Keratinocyte (primary cell): ENCODE results near the gene CRLF2. TPM values are rescaled to one million over a fixed set of nuclear protein-coding genes. Genes with fewer than 3 reads are reported as not detected.

Source experiments
- DNase-seq: peaks from one replicate; pipeline ENCODE4 v3.0.0-alpha.2; 2011; ENCODE audit warnings: low read depth, missing footprints, low spot score
- FAIRE-seq: peaks from 2 replicates; lab custom pipeline; 2011; peaks lifted over from hg19 to GRCh38; lab: Jason Lieb, UNC
- H2AFZ ChIP-seq: 2 replicates; pipeline ENCODE4 v1.6.0; 2012; ENCODE audit warnings: low read length, control low read depth, inconsistent platforms; ENCODE audit not compliant: control insufficient read depth
- H3K27ac ChIP-seq: 2 replicates; pipeline ENCODE4 v1.5.1; 2011; ENCODE audit warnings: low read length; ENCODE audit not compliant: control insufficient read depth, insufficient read depth
- H3K27me3 ChIP-seq: 3 replicates; pipeline ENCODE4 v1.6.0; 2011; ENCODE audit warnings: low read length; ENCODE audit not compliant: control insufficient read depth, insufficient read depth; ENCODE audit errors: extremely low read depth
- H3K36me3 ChIP-seq, 2 experiments: 2 replicates in 1 of 2; 3 replicates in 1 of 2; pipeline ENCODE4 v1.5.1; 2011; ENCODE audit warnings: low read length in 2 of 2, mild to moderate bottlenecking in 1 of 2; ENCODE audit not compliant: control insufficient read depth in 2 of 2, insufficient read depth in 2 of 2; ENCODE audit errors: extremely low read depth in 1 of 2
- H3K4me1 ChIP-seq: 3 replicates; pipeline ENCODE4 v1.5.1; 2011; ENCODE audit warnings: low read length; ENCODE audit not compliant: control insufficient read depth, insufficient read depth; ENCODE audit errors: extremely low read depth
- H3K4me2 ChIP-seq: 3 replicates; pipeline ENCODE4 v1.6.0; 2011; ENCODE audit warnings: low read depth, low read length; ENCODE audit not compliant: control insufficient read depth, insufficient read depth; ENCODE audit errors: extremely low read depth
- H3K4me3 ChIP-seq, 3 experiments: fragments of 200-600 bp in 1 of 3; sonication (generic) in 1 of 3; 2 replicates in 2 of 3; 3 replicates in 1 of 3; pipeline ENCODE4 v1.5.1; 2011 to 2016; ENCODE audit warnings: low read length in 3 of 3, mild to moderate bottlenecking in 3 of 3, control low read depth in 2 of 3, inconsistent platforms in 1 of 3, low read depth in 1 of 3, mixed read lengths in 1 of 3, mixed run types in 1 of 3, moderate library complexity in 1 of 3; ENCODE audit not compliant: control insufficient read depth in 2 of 3, insufficient read depth in 2 of 3; ENCODE audit errors: extremely low read depth in 1 of 3
- H3K79me2 ChIP-seq: 2 replicates; pipeline ENCODE4 v1.6.0; 2012; ENCODE audit warnings: low read length; ENCODE audit not compliant: control insufficient read depth, insufficient read depth
- H3K9ac ChIP-seq: 3 replicates; pipeline ENCODE4 v1.6.0; 2011; ENCODE audit warnings: low read length; ENCODE audit not compliant: control insufficient read depth, insufficient read depth; ENCODE audit errors: extremely low read depth
- H3K9me1 ChIP-seq: 3 replicates; pipeline ENCODE4 v1.6.0; 2011; ENCODE audit warnings: low read length; ENCODE audit not compliant: control insufficient read depth, insufficient read depth; ENCODE audit errors: extremely low read depth
- H3K9me3 ChIP-seq: 2 replicates; pipeline ENCODE4 v1.5.1; 2012; ENCODE audit warnings: low read depth, low read length; ENCODE audit not compliant: control insufficient read depth
- H4K20me1 ChIP-seq: 3 replicates; pipeline ENCODE4 v1.6.0; 2011; ENCODE audit warnings: low read length; ENCODE audit not compliant: control insufficient read depth, insufficient read depth; ENCODE audit errors: extremely low read depth
- EZH2 ChIP-seq: IDR thresholded peaks from one replicate; pipeline ENCODE4 v1.6.1; 2012; ENCODE audit warnings: inconsistent platforms, mild to moderate bottlenecking, low read length, moderate library complexity
- dilution Hi-C: fragments of 300-500 bp; cut with MboI; formaldehyde crosslinking; loops from one replicate; pipeline ENCODE4 v1.7.0; 2020; ENCODE audit warnings: low sequenced_read_pairs; ENCODE audit not compliant: extremely low pct_ligation_motif_present
- polyA plus RNA-seq, 5 experiments: library from polyadenylated mRNA; depleted of rRNA in 3 of 5; stranded (reverse) in 3 of 5; stranded (forward) in 1 of 5; unstranded in 1 of 5; fragments of >200 nt; gene quantifications; 1 replicate in 1 of 5; 2 replicates in 3 of 5; 3 replicates in 1 of 5; pipeline versions ENCODE4 v1.2.1 to v1.2.3, GENCODE V29; 2011 to 2012; ENCODE audit warnings: missing spikeins in 2 of 5, low read depth in 1 of 5, low replicate concordance in 1 of 5
- TF ChIP-seq, protein P1 (sequence below), 3 experiments: IDR thresholded peaks in 1 of 3; conservative IDR thresholded peaks in 1 of 3; optimal IDR thresholded peaks in 1 of 3; 2 replicates in 2 of 3; 3 replicates in 1 of 3; pipeline versions ENCODE3 to v1.5.1; 2011; ENCODE audit warnings: low read length in 3 of 3, mild to moderate bottlenecking in 3 of 3, moderate library complexity in 2 of 3, control low read depth in 1 of 3, inconsistent platforms in 1 of 3; ENCODE audit not compliant: insufficient read depth in 2 of 3; ENCODE audit errors: extremely low read depth in 1 of 3

The CRLF2 gene
- polyA plus RNA-seq, 1 donor (not counting 4 experiments of a cell fraction or from before 2014, with no cell fraction given), result not detected

DNA sequence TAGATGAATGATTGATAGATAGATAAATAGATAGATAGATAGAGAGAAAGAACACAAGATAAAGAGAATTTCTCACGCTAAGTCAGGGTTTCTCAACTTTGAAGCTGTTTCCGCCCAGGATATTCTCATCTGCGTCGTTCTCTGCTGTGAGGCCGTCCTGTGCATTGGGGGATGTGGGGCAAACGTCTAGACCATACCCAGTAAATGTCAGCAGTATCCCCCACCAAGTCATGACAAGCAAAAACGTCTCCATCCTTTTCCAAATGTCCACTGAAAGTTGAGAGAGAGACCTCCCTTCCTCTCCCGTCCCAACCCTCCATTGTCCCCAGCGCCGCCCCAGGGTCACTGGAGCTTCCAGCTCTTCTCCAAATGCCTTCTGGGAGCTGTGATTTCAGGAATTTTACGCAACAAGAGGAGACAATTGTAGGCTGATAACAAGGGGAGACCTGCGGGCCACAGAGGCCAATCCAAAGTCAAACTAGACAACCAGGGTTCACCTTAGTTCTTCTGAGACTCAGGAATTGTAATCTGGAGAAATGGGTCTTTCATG lies 8.9 kb upstream of the CRLF2 start:
- no peaks in the 10 kb centered on the region for H3K36me3 ChIP-seq
- no peak for FAIRE-seq
- no peak overlapping the region for H3K4me2 ChIP-seq
- no peak overlapping the region for H3K27ac ChIP-seq
- no peaks in the 10 kb centered on the region for H3K27me3 ChIP-seq
- no peak overlapping the region for H3K4me3 ChIP-seq
- no peak for TF ChIP-seq EZH2
- TF ChIP-seq, protein P1, sequence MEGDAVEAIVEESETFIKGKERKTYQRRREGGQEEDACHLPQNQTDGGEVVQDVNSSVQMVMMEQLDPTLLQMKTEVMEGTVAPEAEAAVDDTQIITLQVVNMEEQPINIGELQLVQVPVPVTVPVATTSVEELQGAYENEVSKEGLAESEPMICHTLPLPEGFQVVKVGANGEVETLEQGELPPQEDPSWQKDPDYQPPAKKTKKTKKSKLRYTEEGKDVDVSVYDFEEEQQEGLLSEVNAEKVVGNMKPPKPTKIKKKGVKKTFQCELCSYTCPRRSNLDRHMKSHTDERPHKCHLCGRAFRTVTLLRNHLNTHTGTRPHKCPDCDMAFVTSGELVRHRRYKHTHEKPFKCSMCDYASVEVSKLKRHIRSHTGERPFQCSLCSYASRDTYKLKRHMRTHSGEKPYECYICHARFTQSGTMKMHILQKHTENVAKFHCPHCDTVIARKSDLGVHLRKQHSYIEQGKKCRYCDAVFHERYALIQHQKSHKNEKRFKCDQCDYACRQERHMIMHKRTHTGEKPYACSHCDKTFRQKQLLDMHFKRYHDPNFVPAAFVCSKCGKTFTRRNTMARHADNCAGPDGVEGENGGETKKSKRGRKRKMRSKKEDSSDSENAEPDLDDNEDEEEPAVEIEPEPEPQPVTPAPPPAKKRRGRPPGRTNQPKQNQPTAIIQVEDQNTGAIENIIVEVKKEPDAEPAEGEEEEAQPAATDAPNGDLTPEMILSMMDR (optimal IDR thresholded peaks at IDR 0.05 in 1 of 3, IDR thresholded peaks at IDR 0.05 in 1 of 3, conservative IDR thresholded peaks at IDR 0.05 in 1 of 3; ENCODE audit: extremely low read depth in 1 of 3, insufficient read depth in 2 of 3, low read length in 3 of 3), result no peak
- no peaks in the 10 kb centered on the region for H4K20me1 ChIP-seq
- peaks cover 2% of the 10 kb centered on the region for H3K9me3 ChIP-seq
- dilution Hi-C loops, result no loop called here
- H3K9me1 ChIP-seq, result no peaks in the 10 kb centered on the region
- no peaks in the 10 kb centered on the region for H3K4me1 ChIP-seq
- H2AFZ ChIP-seq, result no peak overlapping the region
- no peaks in the 10 kb centered on the region for H3K79me2 ChIP-seq
- no peak overlapping the region for H3K9ac ChIP-seq
- no peak for DNase-seq

GRCh38 chrX:1218286-1218685 lies 5.8 kb upstream of the CRLF2 start:
- H3K9ac ChIP-seq, result no peak overlapping the region
- H3K36me3 ChIP-seq, result no peaks in the 10 kb centered on the region
- H3K27ac ChIP-seq, result no peak overlapping the region
- H3K27me3 ChIP-seq, result no peaks in the 10 kb centered on the region
- H2AFZ ChIP-seq, result no peak overlapping the region
- H3K4me2 ChIP-seq, result no peak overlapping the region
- H3K4me1 ChIP-seq, result no peaks in the 10 kb centered on the region
- no peak overlapping the region for H3K4me3 ChIP-seq
- H3K9me3 ChIP-seq, result peaks cover 4% of the 10 kb centered on the region
- H3K79me2 ChIP-seq, result no peaks in the 10 kb centered on the region
- no peaks in the 10 kb centered on the region for H3K9me1 ChIP-seq
- dilution Hi-C loops, result no loop called here
- no peak for TF ChIP-seq EZH2
- TF ChIP-seq, protein P1 (optimal IDR thresholded peaks at IDR 0.05 in 1 of 3, IDR thresholded peaks at IDR 0.05 in 1 of 3, conservative IDR thresholded peaks at IDR 0.05 in 1 of 3; ENCODE audit: extremely low read depth in 1 of 3, insufficient read depth in 2 of 3, low read length in 3 of 3), result no peak
- H4K20me1 ChIP-seq, result no peaks in the 10 kb centered on the region
- no peak for DNase-seq
- FAIRE-seq, result no peak
